ENCODE results near the gene ZBTB49.
"Not testable (repeated sequence)": the region's sequence is repeated elsewhere in the genome, so short reads cannot be mapped to it uniquely, and the experiment has no call there.

Gene ZBTB49

GRCh38 chr4:4289941-4290850, at the start of gene ZBTB49, which contains the start of gene LYAR:
Gene ZBTB49, plus strand, starts transcription at chr4:4290251. Its CDS starts 9,695 bp downstream, at chr4:4299946.
Gene LYAR, minus strand, starts transcription at chr4:4290154. Its CDS starts 6,412 bp downstream, at chr4:4283742.
- peak; percentile 31 for DNase-seq

GRCh38 chr4:4245172-4245571, 44.9 kb upstream of the ZBTB49 start:
- no peak for DNase-seq

GRCh38 chr4:4247696-4248028, 42.4 kb upstream of the ZBTB49 start:
- no peak for DNase-seq

GRCh38 chr4:4248029-4248884, 41.8 kb upstream of the ZBTB49 start, which contains the start of gene TMEM128:
Gene TMEM128, minus strand, starts transcription at chr4:4248223. Its CDS starts 21 bp downstream, at chr4:4248202.
- DNase-seq = peak; percentile 82

- DNase-seq = no peak
Observed at GRCh38 chr4:4248885-4249203, 41.2 kb upstream of the ZBTB49 start.

- DNase-seq = not testable (repeated sequence)
Observed at GRCh38 chr4:4249342-4249741, 40.7 kb upstream of the ZBTB49 start.

GRCh38 chr4:4249866-4250265, 40.2 kb upstream of the ZBTB49 start:
- DNase-seq = no peak

GRCh38 chr4:4254199-4254598, 35.9 kb upstream of the ZBTB49 start:
- no peak for DNase-seq

- DNase-seq = no peak
Observed at GRCh38 chr4:4254666-4255065, 35.4 kb upstream of the ZBTB49 start.

GRCh38 chr4:4256799-4257198, 33.3 kb upstream of the ZBTB49 start:
- no peak for DNase-seq

GRCh38 chr4:4257705-4258104, 32.3 kb upstream of the ZBTB49 start:
- DNase-seq = not testable (repeated sequence)

- no peak for DNase-seq
Observed at GRCh38 chr4:4259484-4260100, 30.5 kb upstream of the ZBTB49 start.

GRCh38 chr4:4260185-4260751, 29.8 kb upstream of the ZBTB49 start:
- no peak for DNase-seq

GRCh38 chr4:4267981-4268380, 22.1 kb upstream of the ZBTB49 start:
- no peak for DNase-seq

- no peak for DNase-seq
Observed at GRCh38 chr4:4268776-4269175, 21.3 kb upstream of the ZBTB49 start.

GRCh38 chr4:4269331-4269731, 20.7 kb upstream of the ZBTB49 start:
- no peak for DNase-seq

- no peak for DNase-seq
Observed at GRCh38 chr4:4269856-4270255, 20.2 kb upstream of the ZBTB49 start.

- no peak for DNase-seq
Observed at GRCh38 chr4:4270529-4270928, 19.5 kb upstream of the ZBTB49 start.

- no peak for DNase-seq
Observed at GRCh38 chr4:4271912-4272311, 18.1 kb upstream of the ZBTB49 start.

- DNase-seq = no peak
Observed at GRCh38 chr4:4274226-4274625, 15.8 kb upstream of the ZBTB49 start.

- DNase-seq = no peak
Observed at GRCh38 chr4:4277531-4277930, 12.5 kb upstream of the ZBTB49 start.

GRCh38 chr4:4281787-4282186, 8.3 kb upstream of the ZBTB49 start:
- no peak for DNase-seq
